Measurements from ENCODE around the gene MTHFD2. TPM values are rescaled to one million over a fixed set of nuclear protein-coding genes. Genes with fewer than 3 reads are reported as not detected.

The MTHFD2 gene
- total RNA-seq, 4 donors from 2014 or later = 2.2 to 220 (median 17.8) TPM

DNA sequence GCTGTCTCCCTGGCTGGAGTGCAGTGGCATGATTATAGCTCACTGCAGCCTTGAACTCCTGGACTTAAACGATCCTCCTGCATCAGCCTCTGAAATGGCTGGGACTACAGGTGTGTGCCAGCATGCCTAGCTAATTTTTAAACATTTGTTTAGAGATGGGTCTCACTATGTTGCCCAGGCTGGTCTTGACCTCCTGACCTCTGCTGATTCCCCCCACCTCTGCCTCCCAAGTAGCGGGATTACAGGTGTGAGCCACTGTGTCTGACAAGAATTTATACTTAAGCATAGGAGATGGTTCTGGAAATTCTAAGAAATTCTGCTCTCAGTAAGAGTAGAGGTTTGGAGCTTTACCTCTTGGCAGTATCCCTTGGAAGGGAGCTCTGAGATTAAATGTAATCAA lies 18.2 kb downstream of the MTHFD2 start:
- WGBS, 2 donors (ENCODE audit: low coverage in 1 of 2) = 67 to 77% methylated on average over 2 of the region's 2 CpGs
- DNase-seq = no peak
- Histone ChIP-seq H3K9me3 (no peaks in the 10 kb centered on the region), H3K27ac (no peak overlapping the region), H3K4me3 (no peak overlapping the region), H3K4me1 (no peaks in the 10 kb centered on the region), H3K27me3 (no peaks in the 10 kb centered on the region), H3K36me3 (peaks cover 0 to 23% (median 0%) of the 10 kb centered on the region in 4 donors)
- TF ChIP-seq EP300 (IDR thresholded peaks at IDR 0.05; ENCODE audit: low read depth) (no peak), POLR2A (IDR thresholded peaks at IDR 0.05) (no peak), CTCF (IDR thresholded peaks at IDR 0.05) (no peak), POLR2AphosphoS5 (IDR thresholded peaks at IDR 0.05) (no peak)
- in situ Hi-C loops (cut with MboI; ENCODE audit: low pct_ligation_motif_present in 1 of 4, low pct_unique_long_range_greater_than_20kb in 1 of 4, low sequenced_read_pairs in 3 of 4) = no loop called here
- intact Hi-C loops (cut with DNase I; ENCODE audit: low total_unique reads) = no loop called here

GRCh38 chr2:74219846-74220486 lies 21.6 kb downstream of the MTHFD2 start:
- intact Hi-C loops (cut with DNase I; ENCODE audit: low total_unique reads) = no loop called here
- no peak overlapping the region for H3K27ac ChIP-seq
- WGBS, 2 donors (ENCODE audit: low coverage in 1 of 2) = 93 to 100% methylated on average over 3 to 5 of the region's 5 CpGs
- no peak overlapping the region for H3K4me3 ChIP-seq
- TF ChIP-seq POLR2AphosphoS5 (IDR thresholded peaks at IDR 0.05) (no peak), POLR2A (IDR thresholded peaks at IDR 0.05) (no peak), CTCF (IDR thresholded peaks at IDR 0.05) (no peak), EP300 (IDR thresholded peaks at IDR 0.05; ENCODE audit: low read depth) (no peak)
- H3K4me1 ChIP-seq = no peaks in the 10 kb centered on the region
- H3K27me3 ChIP-seq = no peaks in the 10 kb centered on the region
- no peaks in the 10 kb centered on the region for H3K9me3 ChIP-seq
- H3K36me3 ChIP-seq = peaks cover 0 to 12% (median 0%) of the 10 kb centered on the region in 4 donors
- DNase-seq = no peak
- in situ Hi-C loops (cut with MboI; ENCODE audit: low pct_ligation_motif_present in 1 of 4, low pct_unique_long_range_greater_than_20kb in 1 of 4, low sequenced_read_pairs in 3 of 4) = no loop called here

DNA sequence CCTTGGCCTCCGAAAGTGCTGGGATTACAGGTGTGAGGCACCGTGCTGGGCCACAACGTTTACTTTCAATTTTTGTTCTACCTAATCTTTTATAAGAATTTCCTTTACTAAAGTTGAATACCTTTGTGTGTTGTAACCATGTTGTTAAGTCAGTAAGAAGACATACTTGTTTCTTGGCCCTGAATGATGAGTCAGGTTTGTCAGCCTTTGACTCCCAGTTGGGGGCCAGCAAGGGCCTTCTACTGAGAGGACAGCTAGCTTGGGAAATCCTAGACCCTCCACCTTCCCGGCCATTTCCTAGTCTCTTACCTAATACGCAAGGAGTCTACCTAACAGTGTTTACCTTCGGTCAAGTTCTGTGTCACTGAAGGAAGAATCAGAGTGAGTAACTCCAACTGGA lies 22.7 kb downstream of the MTHFD2 start:
- no peak for TF ChIP-seq EP300 (IDR thresholded peaks at IDR 0.05; ENCODE audit: low read depth)
- no peak for TF ChIP-seq POLR2A (IDR thresholded peaks at IDR 0.05)
- no peak for TF ChIP-seq CTCF (IDR thresholded peaks at IDR 0.05)
- TF ChIP-seq POLR2AphosphoS5 (IDR thresholded peaks at IDR 0.05) = no peak
- DNase-seq = no peak
- no peaks in the 10 kb centered on the region for H3K9me3 ChIP-seq
- in situ Hi-C loops (cut with MboI; ENCODE audit: low pct_ligation_motif_present in 1 of 4, low pct_unique_long_range_greater_than_20kb in 1 of 4, low sequenced_read_pairs in 3 of 4) (no loop called here), intact Hi-C loops (cut with DNase I; ENCODE audit: low total_unique reads) (no loop called here)
- H3K4me1 ChIP-seq = no peaks in the 10 kb centered on the region
- WGBS, 2 donors (ENCODE audit: low coverage in 1 of 2) = 91 to 92% methylated on average over 4 to 6 of the region's 6 CpGs
- no peaks in the 10 kb centered on the region for H3K27me3 ChIP-seq
- no peak overlapping the region for H3K4me3 ChIP-seq
- peaks cover 0 to 2% (median 0%) of the 10 kb centered on the region in 4 donors for H3K36me3 ChIP-seq
- H3K27ac ChIP-seq = no peak overlapping the region

- Histone ChIP-seq H3K36me3 (no peaks in the 10 kb centered on the region), H3K4me3 (no peak overlapping the region), H3K9me3 (no peaks in the 10 kb centered on the region), H3K27ac (no peak overlapping the region), H3K27me3 (no peaks in the 10 kb centered on the region), H3K4me1 (no peaks in the 10 kb centered on the region)
- intact Hi-C loops (cut with DNase I; ENCODE audit: low total_unique reads) = no loop called here
- WGBS, 2 donors (ENCODE audit: low coverage in 1 of 2) = 94 to 100% methylated on average over 2 to 6 of the region's 6 CpGs
- in situ Hi-C loops (cut with MboI; ENCODE audit: low pct_ligation_motif_present in 1 of 4, low pct_unique_long_range_greater_than_20kb in 1 of 4, low sequenced_read_pairs in 3 of 4) = no loop called here
- TF ChIP-seq POLR2AphosphoS5 (IDR thresholded peaks at IDR 0.05) = no peak
- TF ChIP-seq EP300 (IDR thresholded peaks at IDR 0.05; ENCODE audit: low read depth) = no peak
- no peak for TF ChIP-seq POLR2A (IDR thresholded peaks at IDR 0.05)
- TF ChIP-seq CTCF (IDR thresholded peaks at IDR 0.05) = no peak
- DNase-seq = no peak
Measured at GRCh38 chr2:74221604-74222299, 23.3 kb downstream of the MTHFD2 start.
